Testis (tissue), 2 donors: ENCODE results near the gene ZBTB47.

Experiments used
- CTCF ChIP-seq, 3 experiments: fragments of 450-650 bp in 2 of 3; fragments of 200-600 bp in 1 of 3; sonication (generic) in 1 of 3; IDR thresholded peaks; one replicate each; pipeline ENCODE4 v1.5.1; 2016 to 2019; ENCODE audit warnings: antibody characterized with exemption in 3 of 3, mild to moderate bottlenecking in 2 of 3, moderate library complexity in 1 of 3
- POLR2A ChIP-seq: fragments of 450-650 bp; IDR thresholded peaks from one replicate; pipeline ENCODE4 v1.6.1; 2017; ENCODE audit warnings: antibody characterized with exemption, mild to moderate bottlenecking, moderate library complexity

- TF ChIP-seq CTCF (IDR thresholded peaks at IDR 0.05) (no peak), POLR2A (no peak)
Measured at GRCh38 chr3:42705962-42706585, 52.6 kb downstream of the ZBTB47 start.
